AG08395 (cell line): Measurements from ENCODE around the gene PNPO.
A peak's percentile ranks its signal among the peaks of the same experiment; 100 is the strongest.
"Not testable (repeated sequence)": the region's sequence is repeated elsewhere in the genome, so short reads cannot be mapped to it uniquely, and the experiment has no call there.

Source experiments
- DNase-seq: peaks from one replicate; pipeline ENCODE4 v3.0.0; 2012; ENCODE audit warnings: mixed read lengths, low spot score

Gene PNPO

GRCh38 chr17:47975189-47975822 lies 33.9 kb downstream of the PNPO start:
- no peak for DNase-seq

GRCh38 chr17:47975823-47976205 lies 34.4 kb downstream of the PNPO start:
- no peak for DNase-seq

- peak; percentile 87 for DNase-seq
These were observed 37.0 kb downstream of the PNPO start for GRCh38 chr17:47978324-47978723.

DNA sequence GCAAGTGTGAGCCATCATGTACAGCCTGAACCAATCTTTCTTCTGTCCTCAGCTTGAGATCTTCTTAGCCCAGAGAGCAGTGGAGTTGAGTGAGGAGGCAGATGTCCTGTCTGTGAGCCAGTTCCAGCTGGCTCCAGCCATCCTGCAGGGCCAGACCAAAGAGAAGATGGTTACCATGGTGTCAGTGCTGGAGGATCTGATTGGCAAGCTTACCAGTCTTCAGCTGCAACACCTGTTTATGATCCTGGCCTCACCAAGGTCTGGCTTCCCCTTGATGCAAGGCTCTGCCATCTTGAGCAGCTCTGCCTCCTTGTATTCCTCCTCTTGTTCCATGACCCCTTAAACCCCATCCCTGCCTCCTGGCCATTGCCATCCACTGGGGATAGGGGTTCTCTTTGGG lies 39.2 kb downstream of the PNPO start:
- no peak for DNase-seq

- no peak for DNase-seq
These were observed 40.1 kb downstream of the PNPO start for GRCh38 chr17:47981462-47981861.

DNA sequence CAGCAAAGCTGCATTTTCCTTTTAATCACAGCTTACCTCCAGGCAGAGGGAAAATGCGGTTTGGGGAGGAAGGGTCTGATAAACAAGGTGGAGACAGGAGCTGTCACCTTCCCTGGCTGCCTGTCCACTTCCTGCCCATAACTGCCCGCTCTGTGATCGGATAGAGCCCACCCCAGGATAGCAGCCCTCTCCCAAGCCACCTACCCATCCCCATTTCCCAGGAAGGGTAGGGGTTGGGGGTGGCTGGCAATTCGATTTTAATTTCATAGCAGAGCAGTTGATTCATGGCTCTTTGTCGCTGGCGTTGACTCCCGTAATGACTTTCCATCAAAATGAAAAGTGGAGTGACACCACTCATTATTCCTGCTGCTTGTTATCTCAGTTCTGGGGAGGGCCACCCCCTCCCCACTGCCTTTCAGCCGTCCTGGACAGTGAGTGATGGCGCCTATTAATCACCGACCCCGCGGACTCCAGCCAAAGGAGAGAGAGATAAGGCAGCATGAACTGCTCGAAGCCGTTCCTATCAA lies 40.8 kb downstream of the PNPO start:
- no peak for DNase-seq

GRCh38 chr17:47982645-47983390 lies 41.4 kb downstream of the PNPO start:
- no peak for DNase-seq

DNA sequence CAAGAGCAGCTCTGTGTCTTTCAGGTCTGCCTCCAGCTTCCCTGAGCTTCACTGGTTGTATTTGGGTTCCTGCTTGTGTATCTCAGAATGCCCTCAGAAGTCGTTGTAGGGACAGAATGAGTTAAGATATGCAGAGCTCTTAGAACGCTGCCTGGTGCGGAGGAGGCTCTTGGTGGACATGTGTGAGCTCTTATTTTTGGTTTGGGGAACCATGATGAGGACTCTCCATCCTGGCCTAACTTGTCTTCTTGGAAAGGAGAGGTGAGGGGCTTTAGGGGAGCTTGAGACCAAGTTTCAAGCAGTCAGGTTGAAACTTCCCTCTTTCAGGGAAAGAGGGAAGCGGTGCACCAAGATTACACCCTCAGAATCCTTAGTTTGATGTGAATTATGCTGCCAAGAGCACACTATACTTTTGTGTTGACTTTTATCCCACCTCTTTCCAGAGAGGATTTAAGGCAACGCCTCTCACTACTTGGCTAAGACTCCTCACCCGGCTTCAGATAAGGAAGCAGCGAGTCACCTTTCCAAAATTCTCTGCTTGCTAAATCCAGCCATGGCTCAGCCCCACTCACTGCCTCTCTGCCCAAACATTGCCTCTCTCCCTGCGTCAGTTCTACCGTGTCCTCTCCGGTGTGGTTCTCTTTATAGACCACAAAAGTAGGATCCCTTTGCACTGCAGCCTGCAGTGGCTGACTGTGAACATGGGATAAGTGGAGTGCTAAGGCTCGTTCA lies 42.3 kb downstream of the PNPO start:
- DNase-seq, result no peak

- DNase-seq, result no peak
These were observed 45.1 kb downstream of the PNPO start for GRCh38 chr17:47986520-47986919.

DNA sequence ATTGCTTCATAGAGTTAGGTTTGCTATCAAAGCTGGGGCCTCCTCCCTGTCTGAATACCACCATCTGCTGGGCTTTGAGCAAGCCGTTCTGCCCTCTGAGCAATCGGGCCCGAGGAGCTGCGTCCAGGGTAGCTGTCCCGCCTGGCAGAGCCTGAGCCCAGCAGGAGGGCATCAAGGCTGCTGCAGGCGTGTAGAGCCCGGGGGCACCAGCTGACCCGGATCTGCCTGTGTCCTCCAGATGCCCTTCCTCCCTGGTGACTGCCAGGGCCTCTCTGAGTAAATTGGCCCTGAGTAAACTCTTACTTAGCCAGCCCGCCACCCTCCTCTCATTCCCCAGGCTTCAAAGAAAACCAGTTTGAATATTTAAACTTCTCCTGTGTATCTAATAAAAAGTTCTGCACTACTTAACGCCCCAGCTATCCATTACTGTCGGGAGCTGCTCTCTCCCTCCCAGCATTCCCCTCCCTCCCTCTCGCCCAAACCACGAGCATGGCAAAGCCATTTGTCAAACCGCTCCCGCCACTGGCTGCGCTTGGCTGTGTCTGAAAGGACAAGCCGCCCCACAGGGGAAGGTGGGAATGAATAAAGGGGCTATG lies 46.0 kb downstream of the PNPO start:
- DNase-seq, result peak; percentile 41

- not testable (repeated sequence) for DNase-seq
These were observed 47.1 kb downstream of the PNPO start for GRCh38 chr17:47988445-47988844.

- no peak for DNase-seq
These were observed 47.8 kb downstream of the PNPO start for GRCh38 chr17:47989159-47989558.

DNA sequence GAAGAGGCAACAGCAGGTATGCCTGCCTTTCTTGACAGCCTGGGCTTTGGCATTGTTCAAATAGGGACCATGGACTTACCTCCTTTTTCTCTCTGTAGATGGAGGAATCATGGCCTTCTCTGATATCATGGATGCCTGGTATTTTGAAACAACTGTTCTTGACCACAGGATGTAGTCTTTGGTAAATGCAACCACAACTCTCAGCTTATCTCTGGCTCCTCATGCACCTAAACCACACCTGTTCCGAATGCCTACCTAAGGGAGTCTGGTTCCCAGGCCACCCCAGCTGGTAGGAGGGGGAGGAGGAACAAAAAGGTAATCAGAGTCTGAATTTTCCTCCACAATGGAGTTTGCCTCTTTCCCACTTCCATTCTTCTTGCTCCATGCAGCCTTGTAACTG lies 48.3 kb downstream of the PNPO start:
- no peak for DNase-seq

DNA sequence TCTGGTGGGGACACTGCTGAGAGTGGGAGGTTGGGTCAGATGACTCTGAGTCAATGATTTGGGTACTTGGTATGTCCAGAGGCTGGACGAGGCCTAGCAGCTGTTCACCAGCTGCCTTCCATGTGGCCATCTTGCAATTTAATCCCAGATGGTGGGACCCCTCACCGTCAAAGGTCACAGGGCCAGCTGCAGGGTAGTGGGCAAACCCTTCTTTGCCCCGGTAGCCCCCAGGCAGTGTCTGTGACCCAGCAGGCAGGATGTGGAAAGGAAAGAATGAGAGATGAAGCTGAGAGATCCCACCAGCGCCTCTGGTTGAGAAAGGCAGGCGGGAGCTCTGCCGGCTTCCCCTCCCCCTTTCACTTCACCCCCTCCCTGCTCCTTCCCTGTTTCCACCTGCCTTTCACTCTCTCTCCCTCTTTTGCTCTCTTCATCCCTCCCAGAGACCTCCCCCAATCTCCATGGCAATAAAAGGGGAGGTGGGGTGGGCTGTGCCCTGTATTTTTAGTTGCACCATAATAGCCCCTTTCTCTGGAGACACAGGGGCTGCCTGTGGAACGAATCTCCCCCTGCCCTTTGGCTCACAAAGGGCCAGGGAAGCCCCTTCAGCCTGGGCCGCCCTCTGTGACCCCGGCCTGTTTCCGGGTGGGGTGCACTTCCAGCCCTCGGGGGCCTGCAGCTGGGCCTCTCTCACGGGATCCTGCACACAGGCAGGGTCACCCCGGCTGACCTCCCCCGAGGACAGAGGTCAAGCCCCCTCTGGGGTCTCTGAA lies 49.8 kb downstream of the PNPO start:
- DNase-seq, result no peak

DNA sequence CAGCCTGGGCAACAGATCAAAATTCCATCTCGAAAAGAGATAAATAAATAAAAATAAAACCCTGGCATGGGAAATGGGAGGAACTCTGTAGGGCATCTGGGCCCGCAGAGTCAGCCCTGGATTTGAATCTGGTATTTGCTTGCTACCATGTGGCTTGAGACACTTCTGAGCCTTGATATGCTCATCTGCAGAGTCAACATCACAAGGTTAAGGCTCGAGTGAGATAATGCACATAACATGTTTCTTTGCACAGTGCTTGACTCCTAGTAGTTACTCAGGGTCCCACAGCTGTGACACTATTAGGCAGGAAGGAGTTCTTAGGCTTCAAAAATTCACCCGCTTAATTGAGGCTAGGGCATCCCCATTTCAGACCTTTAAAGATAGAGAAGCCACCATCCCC lies 50.8 kb downstream of the PNPO start:
- DNase-seq, result no peak

- DNase-seq, result no peak
These were observed 51.7 kb downstream of the PNPO start for GRCh38 chr17:47993031-47993564.

- DNase-seq, result no peak
These were observed 52.6 kb downstream of the PNPO start for GRCh38 chr17:47993964-47994363.

DNA sequence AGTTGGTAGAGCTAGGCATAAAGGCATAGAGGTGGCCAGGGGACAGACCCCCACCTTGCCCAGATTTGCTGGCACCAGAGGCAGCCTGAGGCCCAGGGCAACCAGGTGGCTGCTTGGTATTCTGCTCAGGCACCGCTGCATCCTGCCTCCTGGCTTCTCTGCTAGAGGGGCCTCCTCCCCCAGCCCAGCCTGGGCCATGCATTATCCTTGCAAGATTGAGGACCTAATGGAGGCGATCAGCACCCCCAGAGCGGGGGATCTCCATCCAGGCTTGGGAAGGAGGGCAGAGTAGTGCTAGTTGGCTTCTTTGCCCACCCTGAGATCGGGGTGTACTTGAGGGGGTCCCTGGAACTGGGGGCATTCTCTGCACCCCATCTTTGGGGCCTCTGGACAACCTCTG lies 53.4 kb downstream of the PNPO start:
- no peak for DNase-seq

DNA sequence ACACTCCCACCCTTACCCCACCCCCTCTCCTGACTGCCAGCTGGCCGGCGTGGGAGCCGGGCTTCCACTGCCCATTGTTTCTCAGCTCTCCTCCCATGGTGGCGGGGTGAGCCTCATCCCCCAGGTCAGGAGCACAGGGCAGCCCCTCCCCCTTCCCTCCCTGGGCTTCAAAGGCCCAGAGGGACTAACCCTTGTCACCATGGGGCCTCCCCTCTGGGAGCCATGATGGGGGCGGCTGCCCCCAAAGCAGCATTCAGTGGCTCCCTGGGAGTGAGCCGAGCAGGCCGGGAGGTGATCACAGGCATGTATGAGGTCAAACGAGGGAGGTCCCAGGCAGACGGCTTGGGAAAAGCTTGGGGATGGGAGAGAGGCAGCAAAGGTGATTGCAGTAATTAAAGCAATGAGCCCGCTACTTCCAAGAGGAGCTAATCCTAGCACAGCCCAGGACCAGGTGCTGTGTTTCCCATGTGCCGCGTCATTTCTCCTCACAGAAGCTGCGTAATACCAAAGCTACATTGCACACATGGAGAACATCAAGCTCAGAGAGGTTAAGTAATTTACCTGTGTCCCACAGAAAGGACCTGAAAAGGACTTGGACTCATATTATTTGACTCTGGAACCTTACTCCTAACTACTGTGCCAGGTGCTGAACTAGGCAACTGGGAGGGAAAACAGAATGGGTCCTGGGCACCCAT lies 54.0 kb downstream of the PNPO start:
- no peak for DNase-seq

GRCh38 chr17:47996201-47996600 lies 54.8 kb downstream of the PNPO start:
- DNase-seq, result no peak

GRCh38 chr17:47997586-47997985 lies 56.2 kb downstream of the PNPO start:
- DNase-seq, result no peak
